NCI-H526 treated with DMSO at 0.1 percent for 48 hours (cell line): ENCODE results near the gene OR5L1.

Source experiments
- DNase-seq: peaks from one replicate; lab custom pipeline; 2025; lab: John Stamatoyannopoulos, UW

OR5L1 gene

GRCh38 chr11:55811067-55811466 lies at the start of gene OR5L1:
Gene OR5L1, plus strand, starts transcription at chr11:55811367. Its CDS starts 100 bp downstream, at chr11:55811467.
- DNase-seq = no peak

GRCh38 chr11:55773138-55773537 lies 38.0 kb upstream of the OR5L1 start, which contains the start of gene OR5D13:
Gene OR5D13, plus strand, starts transcription at chr11:55773438. Its CDS starts 0 bp downstream, at chr11:55773438.
- DNase-seq = no peak

- no peak for DNase-seq
These were observed 19.6 kb upstream of the OR5L1 start for GRCh38 chr11:55791606-55792005.

GRCh38 chr11:55793321-55793720 lies 17.8 kb upstream of the OR5L1 start:
- DNase-seq = no peak

GRCh38 chr11:55795256-55795655 lies 15.9 kb upstream of the OR5L1 start, which contains the start of gene OR5D14:
Gene OR5D14, plus strand, starts transcription at chr11:55795556. Its CDS starts 0 bp downstream, at chr11:55795556.
- DNase-seq = no peak

GRCh38 chr11:55806248-55806647 lies 4.9 kb upstream of the OR5L1 start:
- DNase-seq = no peak

- DNase-seq = no peak
These were observed 8.2 kb downstream of the OR5L1 start, which contains the start of gene OR5D18 for GRCh38 chr11:55819330-55819729. Gene OR5D18, plus strand, starts transcription at chr11:55819630. Its CDS starts 0 bp downstream, at chr11:55819630.

GRCh38 chr11:55826919-55827318 lies 15.8 kb downstream of the OR5L1 start, which contains the start of gene OR5L2:
Gene OR5L2, plus strand, starts transcription at chr11:55827219. Its CDS starts 0 bp downstream, at chr11:55827219.
- DNase-seq = no peak

GRCh38 chr11:55838452-55838851 lies 27.3 kb downstream of the OR5L1 start, which contains the start of gene OR5D16:
Gene OR5D16, plus strand, starts transcription at chr11:55838752. Its CDS starts 0 bp downstream, at chr11:55838752.
- no peak for DNase-seq

GRCh38 chr11:55847453-55847852 lies 36.3 kb downstream of the OR5L1 start:
- DNase-seq = no peak

GRCh38 chr11:55849037-55849436 lies 37.9 kb downstream of the OR5L1 start:
- DNase-seq = no peak

- DNase-seq = no peak
These were observed 41.0 kb downstream of the OR5L1 start for GRCh38 chr11:55852141-55852540.

- no peak for DNase-seq
These were observed 43.5 kb downstream of the OR5L1 start for GRCh38 chr11:55854704-55855103.
